ENCODE results near the gene HNMT.
"Not testable (repeated sequence)": the region's sequence is repeated elsewhere in the genome, so short reads cannot be mapped to it uniquely, and the experiment has no call there.

Gene HNMT

GRCh38 chr2:137947032-137947727, 17.1 kb upstream of the HNMT start:
- DNase-seq: no peak

- peak; percentile 13 for DNase-seq
These were observed 16.4 kb upstream of the HNMT start for GRCh38 chr2:137947728-137948336.

- DNase-seq: no peak
These were observed 15.4 kb upstream of the HNMT start for GRCh38 chr2:137948894-137949293.

GRCh38 chr2:137950238-137950637, 14.0 kb upstream of the HNMT start:
- DNase-seq: no peak

- DNase-seq: no peak
These were observed 12.7 kb upstream of the HNMT start for GRCh38 chr2:137951586-137951985.

- DNase-seq: no peak
These were observed 11.6 kb upstream of the HNMT start for GRCh38 chr2:137952586-137953129.

- no peak for DNase-seq
These were observed 8.7 kb upstream of the HNMT start for GRCh38 chr2:137955536-137955935.

GRCh38 chr2:137957033-137957432, 7.2 kb upstream of the HNMT start:
- no peak for DNase-seq

- DNase-seq: no peak
These were observed 5.1 kb upstream of the HNMT start for GRCh38 chr2:137959166-137959565.

- DNase-seq: no peak
These were observed 4.0 kb upstream of the HNMT start for GRCh38 chr2:137960223-137960622.

- DNase-seq: no peak
These were observed 2.7 kb upstream of the HNMT start for GRCh38 chr2:137961602-137962001.

- DNase-seq: no peak
These were observed 673 bp upstream of the HNMT start for GRCh38 chr2:137963535-137964065.

- no peak for DNase-seq
These were observed 686 bp downstream of the HNMT start for GRCh38 chr2:137964859-137965459.

- no peak for DNase-seq
These were observed 1.8 kb downstream of the HNMT start for GRCh38 chr2:137966043-137966442.

- no peak for DNase-seq
These were observed 2.8 kb downstream of the HNMT start for GRCh38 chr2:137967042-137967441.

GRCh38 chr2:137968477-137969417, 4.5 kb downstream of the HNMT start:
- no peak for DNase-seq

- DNase-seq: no peak
These were observed 5.1 kb downstream of the HNMT start for GRCh38 chr2:137969418-137969765.

GRCh38 chr2:137969876-137970275, 5.6 kb downstream of the HNMT start:
- DNase-seq: no peak

GRCh38 chr2:137971259-137971658, 7.0 kb downstream of the HNMT start:
- not testable (repeated sequence) for DNase-seq

GRCh38 chr2:137973280-137973679, 9.0 kb downstream of the HNMT start:
- DNase-seq: no peak

- DNase-seq: peak; percentile 64
These were observed 11.3 kb downstream of the HNMT start for GRCh38 chr2:137975280-137976271.

GRCh38 chr2:137976274-137976673, 12.0 kb downstream of the HNMT start:
- DNase-seq: no peak
